HG03045 (cell line): ENCODE results near the gene CDX1.

Experiments
- ATAC-seq: cut with Tn5 transposase; IDR thresholded peaks from one replicate; pipeline ENCODE4 v1.9.1; 2021; ENCODE audit warnings: mild to moderate bottlenecking, moderate library complexity; ENCODE audit not compliant: unreplicated experiment

CDX1 gene

GRCh38 chr5:150181027-150181426, 14.4 kb downstream of the CDX1 start:
- ATAC-seq: no peak

GRCh38 chr5:150181766-150182545, 15.4 kb downstream of the CDX1 start:
- no peak for ATAC-seq

- ATAC-seq: no peak
These were observed 16.2 kb downstream of the CDX1 start for GRCh38 chr5:150182774-150183173.

GRCh38 chr5:150183436-150183835, 16.9 kb downstream of the CDX1 start:
- no peak for ATAC-seq

GRCh38 chr5:150184006-150184405, 17.4 kb downstream of the CDX1 start:
- ATAC-seq: no peak

- no peak for ATAC-seq
These were observed 18.7 kb downstream of the CDX1 start for GRCh38 chr5:150184990-150185912.

GRCh38 chr5:150186137-150186536, 19.6 kb downstream of the CDX1 start:
- ATAC-seq: no peak

GRCh38 chr5:150186897-150187296, 20.3 kb downstream of the CDX1 start:
- ATAC-seq: no peak

- no peak for ATAC-seq
These were observed 21.7 kb downstream of the CDX1 start for GRCh38 chr5:150188146-150188842.

GRCh38 chr5:150189326-150189725, 22.7 kb downstream of the CDX1 start:
- no peak for ATAC-seq

GRCh38 chr5:150189728-150190502, 23.3 kb downstream of the CDX1 start, which contains the start of gene SLC6A7:
TSS of gene SLC6A7 (plus strand) at chr5:150190062. CDS start at chr5:150190328, 266 bp downstream.
- no peak for ATAC-seq

- ATAC-seq: no peak
These were observed 24.0 kb downstream of the CDX1 start for GRCh38 chr5:150190503-150190979.

GRCh38 chr5:150190987-150191386, 24.4 kb downstream of the CDX1 start:
- no peak for ATAC-seq

GRCh38 chr5:150192462-150192861, 25.9 kb downstream of the CDX1 start:
- ATAC-seq: no peak

- no peak for ATAC-seq
These were observed 29.3 kb downstream of the CDX1 start for GRCh38 chr5:150195736-150196485.

GRCh38 chr5:150196514-150196913, 29.9 kb downstream of the CDX1 start:
- ATAC-seq: no peak

- no peak for ATAC-seq
These were observed 30.4 kb downstream of the CDX1 start for GRCh38 chr5:150196986-150197385.

- no peak for ATAC-seq
These were observed 30.9 kb downstream of the CDX1 start for GRCh38 chr5:150197476-150197875.

- no peak for ATAC-seq
These were observed 35.9 kb downstream of the CDX1 start for GRCh38 chr5:150202501-150202900.
